Fibroblast of skin of right quadriceps (primary cell): ENCODE data around the gene C5orf15.
A peak's percentile ranks its signal among the peaks of the same experiment; 100 is the strongest.
"Not testable (repeated sequence)": the region's sequence is repeated elsewhere in the genome, so short reads cannot be mapped to it uniquely, and the experiment has no call there.

ENCODE experiments used
- DNase-seq: peaks from one replicate; pipeline ENCODE4 v3.0.0-alpha.2; 2013

Gene C5orf15

GRCh38 chr5:133993185-133993936 lies 24.9 kb upstream of the C5orf15 start:
- DNase-seq, result peak; percentile 80

GRCh38 chr5:133992429-133993155 lies 24.2 kb upstream of the C5orf15 start:
- DNase-seq, result no peak

- no peak for DNase-seq
Measured at GRCh38 chr5:133991171-133991910, 22.9 kb upstream of the C5orf15 start.

GRCh38 chr5:133990396-133990795 lies 22.0 kb upstream of the C5orf15 start:
- no peak for DNase-seq

GRCh38 chr5:133985540-133986180 lies 17.2 kb upstream of the C5orf15 start:
- no peak for DNase-seq

- no peak for DNase-seq
Measured at GRCh38 chr5:133983674-133984073, 15.2 kb upstream of the C5orf15 start.

- no peak for DNase-seq
Measured at GRCh38 chr5:133981714-133982113, 13.3 kb upstream of the C5orf15 start.

GRCh38 chr5:133980652-133981051 lies 12.2 kb upstream of the C5orf15 start:
- DNase-seq, result no peak

GRCh38 chr5:133978943-133979342 lies 10.5 kb upstream of the C5orf15 start:
- no peak for DNase-seq

GRCh38 chr5:133977858-133978257 lies 9.4 kb upstream of the C5orf15 start:
- peak; percentile 53 for DNase-seq

- no peak for DNase-seq
Measured at GRCh38 chr5:133977161-133977787, 8.8 kb upstream of the C5orf15 start.

GRCh38 chr5:133975546-133975945 lies 7.1 kb upstream of the C5orf15 start:
- DNase-seq, result not testable (repeated sequence)

GRCh38 chr5:133974142-133974541 lies 5.7 kb upstream of the C5orf15 start:
- no peak for DNase-seq

GRCh38 chr5:133970325-133970909 lies 2.0 kb upstream of the C5orf15 start:
- DNase-seq, result no peak

- no peak for DNase-seq
Measured at GRCh38 chr5:133969654-133970324, 1.4 kb upstream of the C5orf15 start.

- DNase-seq, result no peak
Measured at GRCh38 chr5:133967698-133968203, 674 bp downstream of the C5orf15 start.

GRCh38 chr5:133967124-133967523 lies 1.3 kb downstream of the C5orf15 start:
- DNase-seq, result no peak

- no peak for DNase-seq
Measured at GRCh38 chr5:133966090-133966489, 2.3 kb downstream of the C5orf15 start.

- DNase-seq, result no peak
Measured at GRCh38 chr5:133963493-133964128, 4.8 kb downstream of the C5orf15 start.

GRCh38 chr5:133962801-133963476 lies 5.5 kb downstream of the C5orf15 start:
- DNase-seq, result peak; percentile 74
